HEK293T (cell line): Measurements from ENCODE around the gene BTBD9.

Experiments
- CTCF ChIA-PET: fragments of 350-600 bp; formaldehyde crosslinking; extraction: SDS; loops from one replicate; lab custom pipeline; 2021; ENCODE audit warnings: antibody characterized with exemption, inconsistent platforms; lab: Yijun Ruan, JAX
- POLR2A ChIA-PET: fragments of 350-600 bp; formaldehyde crosslinking; extraction: SDS; loops from one replicate; lab custom pipeline; 2020; ENCODE audit warnings: antibody characterized with exemption, inconsistent platforms; lab: Yijun Ruan, JAX
- DNase-seq: peaks from one replicate; pipeline ENCODE4 v3.0.0; 2012; ENCODE audit warnings: mixed read lengths; ENCODE audit errors: extremely low spot score
- ARNT ChIP-seq: fragments of 450-650 bp; IDR thresholded peaks from 2 replicates; pipeline ENCODE4 v1.6.1; 2017; ENCODE audit warnings: mild to moderate bottlenecking
- BHLHE40 ChIP-seq: fragments of 450-650 bp; IDR thresholded peaks from 2 replicates; pipeline ENCODE4 v1.6.1; 2016; ENCODE audit warnings: mild to moderate bottlenecking, moderate library complexity, borderline replicate concordance
- CTBP1 ChIP-seq: fragments of 450-650 bp; IDR thresholded peaks from 2 replicates; pipeline ENCODE4 v1.6.1; 2016; ENCODE audit warnings: borderline replicate concordance
- ELF4 ChIP-seq: fragments of 450-650 bp; IDR thresholded peaks from 2 replicates; pipeline ENCODE4 v1.6.1; 2017; ENCODE audit warnings: antibody characterized with exemption
- FOXA1 ChIP-seq: fragments of 450-650 bp; IDR thresholded peaks from 2 replicates; pipeline ENCODE4 v1.6.1; 2016; ENCODE audit warnings: mild to moderate bottlenecking
- FOXK2 ChIP-seq: fragments of 450-650 bp; IDR thresholded peaks from 2 replicates; pipeline ENCODE4 v1.6.1; 2016; ENCODE audit warnings: mild to moderate bottlenecking
- FOXM1 ChIP-seq: fragments of 450-650 bp; IDR thresholded peaks from 2 replicates; pipeline ENCODE4 v1.6.1; 2017; ENCODE audit warnings: mild to moderate bottlenecking, borderline replicate concordance
- HDGF ChIP-seq: fragments of 450-650 bp; IDR thresholded peaks from 2 replicates; pipeline ENCODE4 v1.6.1; 2017; ENCODE audit warnings: antibody characterized with exemption, borderline replicate concordance
- L3MBTL2 ChIP-seq: fragments of 450-650 bp; conservative IDR thresholded peaks from 2 replicates; pipeline ENCODE4 v1.6.1; 2016; ENCODE audit warnings: mild to moderate bottlenecking
- LEF1 ChIP-seq: fragments of 450-650 bp; IDR thresholded peaks from 2 replicates; pipeline ENCODE4 v1.6.1; 2017; ENCODE audit warnings: mild to moderate bottlenecking, borderline replicate concordance
- NFRKB ChIP-seq: fragments of 450-650 bp; IDR thresholded peaks from 2 replicates; pipeline ENCODE4 v1.6.1; 2016; ENCODE audit warnings: mild to moderate bottlenecking, moderate library complexity
- PKNOX1 ChIP-seq: fragments of 450-650 bp; IDR thresholded peaks from 2 replicates; pipeline ENCODE4 v1.6.1; 2016
- SP1 ChIP-seq: fragments of 450-650 bp; IDR thresholded peaks from 2 replicates; pipeline ENCODE4 v1.6.1; 2017
- SUZ12 ChIP-seq: fragments of 450-650 bp; IDR thresholded peaks from 2 replicates; pipeline ENCODE4 v1.6.1; 2016; ENCODE audit warnings: mild to moderate bottlenecking
- TARDBP ChIP-seq: fragments of 450-650 bp; IDR thresholded peaks from 2 replicates; pipeline ENCODE4 v1.6.1; 2016
- ZNF384 ChIP-seq: fragments of 450-650 bp; IDR thresholded peaks from 2 replicates; pipeline ENCODE4 v1.6.1; 2016

BTBD9 gene

GRCh38 chr6:38436726-38437465, 202.8 kb downstream of the BTBD9 start:
- CTCF ChIA-PET: no interaction called here
- DNase-seq: no peak
- TF ChIP-seq PKNOX1 (no peak), BHLHE40 (no peak), LEF1 (no peak), ARNT (no peak), CTBP1 (no peak), ZNF384 (no peak), FOXK2 (no peak), NFRKB (no peak), SUZ12 (no peak), L3MBTL2 (no peak), FOXA1 (no peak), HDGF (no peak), SP1 (no peak), FOXM1 (no peak), ELF4 (no peak), TARDBP (no peak)
- POLR2A ChIA-PET: no interaction called here

- DNase-seq: no peak
- POLR2A ChIA-PET: interaction anchor here (0.6 kb wide), 1 partner anchor 764 kb away, joined by 3 read pairs; no protein-coding TSS in a partner anchor
- no peak for TF ChIP-seq FOXM1
- no peak for TF ChIP-seq SP1
- TF ChIP-seq BHLHE40: no peak
- no peak for TF ChIP-seq HDGF
- TF ChIP-seq SUZ12: no peak
- TF ChIP-seq FOXK2: no peak
- no peak for TF ChIP-seq ARNT
- no peak for TF ChIP-seq L3MBTL2
- TF ChIP-seq PKNOX1: no peak
- TF ChIP-seq ZNF384: no peak
- no peak for TF ChIP-seq LEF1
- TF ChIP-seq ELF4: no peak
- TF ChIP-seq NFRKB: no peak
- no peak for TF ChIP-seq CTBP1
- no peak for TF ChIP-seq TARDBP
- no peak for TF ChIP-seq FOXA1
- CTCF ChIA-PET: no interaction called here
Measured at GRCh38 chr6:38435330-38435729, 204.4 kb downstream of the BTBD9 start.

GRCh38 chr6:38434051-38434450, 205.7 kb downstream of the BTBD9 start:
- no peak for DNase-seq
- ChIA-PET CTCF (no interaction called here), POLR2A (no interaction called here)
- TF ChIP-seq SP1 (no peak), FOXK2 (no peak), LEF1 (no peak), ZNF384 (no peak), ELF4 (no peak), L3MBTL2 (no peak), HDGF (no peak), NFRKB (no peak), SUZ12 (no peak), ARNT (no peak)

GRCh38 chr6:38432479-38432878, 207.2 kb downstream of the BTBD9 start:
- DNase-seq: no peak
- ChIA-PET POLR2A (no interaction called here), CTCF (no interaction called here)
- TF ChIP-seq ZNF384: no peak
- TF ChIP-seq ARNT: no peak
- no peak for TF ChIP-seq SUZ12
- no peak for TF ChIP-seq FOXK2
- no peak for TF ChIP-seq HDGF
- TF ChIP-seq BHLHE40: no peak
- TF ChIP-seq FOXM1: no peak
- TF ChIP-seq SP1: no peak
- no peak for TF ChIP-seq LEF1
- no peak for TF ChIP-seq FOXA1
- no peak for TF ChIP-seq L3MBTL2
- no peak for TF ChIP-seq NFRKB
- no peak for TF ChIP-seq CTBP1
- no peak for TF ChIP-seq ELF4
- TF ChIP-seq PKNOX1: no peak
- no peak for TF ChIP-seq TARDBP

GRCh38 chr6:38432079-38432478, 207.7 kb downstream of the BTBD9 start:
- CTCF ChIA-PET: no interaction called here
- POLR2A ChIA-PET: no interaction called here
- DNase-seq: no peak
- TF ChIP-seq CTBP1 (no peak), BHLHE40 (no peak), FOXM1 (no peak), NFRKB (no peak), HDGF (no peak), L3MBTL2 (no peak), TARDBP (no peak), ELF4 (no peak), LEF1 (no peak), ZNF384 (no peak), SP1 (no peak), FOXK2 (no peak), ARNT (no peak), SUZ12 (no peak), PKNOX1 (no peak)
